HepG2 (cell line): Measurements from ENCODE around the gene KPNA4. TPM values are rescaled to one million over a fixed set of nuclear protein-coding genes. Genes with fewer than 3 reads are reported as not detected.

Experiments used
- ATAC-seq: fragments of 200-7000 bp; cut with Tn5 transposase; 3 replicates; pipeline ENCODE4 v1.9.1; 2020; ENCODE audit warnings: mild to moderate bottlenecking, moderate library complexity
- BruUV-seq: library from RNA; stranded (reverse); fragments of 400-500 nt; replicated peaks from 2 replicates; lab custom pipeline; 2021; lab: Mats Ljungman, UMichigan
- CTCF ChIA-PET: fragments of 300-600 bp; formaldehyde crosslinking; extraction: SDS; loops from one replicate; lab custom pipeline; 2021; ENCODE audit warnings: low total read pairs, inconsistent platforms, low intra/inter-chr PET ratio; lab: Yijun Ruan, JAX
- POLR2A ChIA-PET: fragments of 350-600 bp; sonication (Branson Sonifier 250); formaldehyde crosslinking; loops from one replicate; lab custom pipeline; 2020; ENCODE audit warnings: antibody characterized with exemption, inconsistent platforms; lab: Yijun Ruan, JAX
- DNase-seq: peaks from one replicate; pipeline ENCODE4 v3.0.0-alpha.2; 2015; ENCODE audit warnings: low spot score
- FAIRE-seq: peaks from 3 replicates; lab custom pipeline; 2011; peaks lifted over from hg19 to GRCh38; lab: Jason Lieb, UNC
- H2AFZ ChIP-seq: one replicate; pipeline ENCODE4 v1.6.1; 2011; ENCODE audit warnings: low read length, inconsistent platforms
- H3K27ac ChIP-seq: fragments of 300-600 bp; 3 replicates; pipeline ENCODE4 v1.8.0; 2011; ENCODE audit warnings: mixed run types, mild to moderate bottlenecking, mixed read lengths, low read length, inconsistent platforms; ENCODE audit not compliant: insufficient read depth; ENCODE audit errors: extremely low read length
- H3K27me3 ChIP-seq, 2 experiments: fragments of 200-600 bp in 1 of 2; 2 replicates in 1 of 2; 3 replicates in 1 of 2; pipeline versions ENCODE4 v1.6.0 to v1.8.0; 2011; ENCODE audit warnings: low read length in 2 of 2, mild to moderate bottlenecking in 2 of 2, moderate library complexity in 2 of 2, inconsistent platforms in 1 of 2; ENCODE audit not compliant: insufficient read depth in 2 of 2, control insufficient read depth in 1 of 2
- H3K36me3 ChIP-seq, 2 experiments: fragments of 200-600 bp in 1 of 2; replicated peaks in 1 of 2; 2 replicates in 1 of 2; 3 replicates in 1 of 2; pipeline versions ENCODE4 v1.5.1 to v1.8.0; 2011; ENCODE audit warnings: low read length in 2 of 2, inconsistent platforms in 1 of 2; ENCODE audit not compliant: insufficient read depth in 2 of 2, control insufficient read depth in 1 of 2
- H3K4me1 ChIP-seq: 2 replicates; pipeline ENCODE4 v1.5.1; 2012; ENCODE audit warnings: low read length, inconsistent platforms; ENCODE audit not compliant: insufficient read depth
- H3K4me2 ChIP-seq: 2 replicates; pipeline ENCODE4 v1.6.0; 2011; ENCODE audit warnings: low read depth, low read length, inconsistent platforms
- H3K4me3 ChIP-seq, 3 experiments: fragments of 200-600 bp in 1 of 3; sonication (generic), shearing (Covaris generic) in 1 of 3; replicated peaks in 1 of 3; 2 replicates each; pipeline ENCODE4 v1.5.1; 2011 to 2016; ENCODE audit warnings: low read length in 3 of 3, inconsistent platforms in 2 of 3, low read depth in 2 of 3, mild to moderate bottlenecking in 2 of 3, control low read depth in 1 of 3, mixed read lengths in 1 of 3; ENCODE audit not compliant: insufficient read depth in 1 of 3
- H3K79me2 ChIP-seq: one replicate; pipeline ENCODE4 v1.6.1; 2011; ENCODE audit warnings: low read length, inconsistent platforms; ENCODE audit not compliant: insufficient read depth
- H3K9ac ChIP-seq: 2 replicates; pipeline ENCODE4 v1.6.0; 2011; ENCODE audit warnings: mild to moderate bottlenecking, low read depth, low read length, inconsistent platforms; ENCODE audit not compliant: insufficient read depth
- H3K9me3 ChIP-seq: 2 replicates; pipeline ENCODE4 v1.5.1; 2012; ENCODE audit warnings: mild to moderate bottlenecking, low read length
- H4K20me1 ChIP-seq: 2 replicates; pipeline ENCODE4 v1.6.0; 2011; ENCODE audit warnings: inconsistent platforms, mild to moderate bottlenecking, low read length, moderate library complexity; ENCODE audit not compliant: insufficient read depth
- ELF3 ChIP-seq: IDR thresholded peaks from 2 replicates; pipeline ENCODE4 v1.6.1; 2016; ENCODE audit warnings: missing genetic modification reagents, missing compliant biosample characterization
- FOXO1 ChIP-seq: sonication (generic); formaldehyde crosslinking; IDR thresholded peaks from 2 replicates; pipeline ENCODE4 v1.4.0; 2020; ENCODE audit warnings: missing genetic modification reagents
- YEATS4 ChIP-seq: sonication (generic); formaldehyde crosslinking; IDR thresholded peaks from 2 replicates; pipeline ENCODE4 v1.4.0; 2020; ENCODE audit warnings: missing genetic modification reagents, borderline replicate concordance
- ZNF501 ChIP-seq: sonication (generic); formaldehyde crosslinking; IDR thresholded peaks from 2 replicates; pipeline ENCODE4 v1.5.1; 2020; ENCODE audit warnings: mild to moderate bottlenecking, moderate library complexity, missing genetic modification reagents
- ZNF7 ChIP-seq: IDR thresholded peaks from 2 replicates; pipeline ENCODE4 v1.6.1; 2016; ENCODE audit warnings: missing biosample characterization, missing genetic modification reagents
- ZNF770 ChIP-seq: sonication (generic); formaldehyde crosslinking; IDR thresholded peaks from 2 replicates; pipeline ENCODE4 v1.5.0; 2020; ENCODE audit warnings: mild to moderate bottlenecking, missing genetic modification reagents
- WGBS: methylation state at CpG from one replicate; pipeline ENCODE4 v1.1.6; 2017; ENCODE audit warnings: low lambda C conversion rate; 5-methylcytosine and 5-hydroxymethylcytosine counted together
- in situ Hi-C: cut with HindIII; loops from 2 replicates; pipeline ENCODE4 v1.10.0; 2017; ENCODE audit warnings: low pct_unique_long_range_greater_than_20kb; ENCODE audit not compliant: extremely low pct_ligation_motif_present
- intact Hi-C: fragments of 100-400 bp; cut with micrococcal nuclease; formaldehyde crosslinking; loops from one replicate; pipeline ENCODE4 v1.10.0; 2022; ENCODE audit not compliant: unreplicated experiment
- polyA plus RNA-seq, 8 experiments: library from polyadenylated mRNA; depleted of rRNA in 3 of 8; stranded (reverse) in 7 of 8; unstranded in 1 of 8; fragments of >200 nt; fragmentation: Illumina TruSeq in 4 of 8; extraction: Trizol in 4 of 8; gene quantifications; 2 replicates each; pipeline versions ENCODE4 v1.2.1 to v1.2.3, GENCODE V29; 2011 to 2016; ENCODE audit warnings: low read depth in 4 of 8, missing spikeins in 1 of 8, mixed read lengths in 1 of 8; ENCODE audit not compliant: insufficient read depth in 1 of 8
- total RNA-seq, 5 experiments: library from RNA; depleted of rRNA; stranded (reverse); fragments of >200 nt; fragmentation: Illumina TruSeq; extraction: Trizol; gene quantifications; 2 replicates each; pipeline ENCODE4 v1.2.3, GENCODE V29; 2016; ENCODE audit warnings: low read depth in 1 of 5

The KPNA4 gene
- total and polyA plus RNA-seq, 2 of the 13 experiments (the other 11 are each of a cell fraction or from before 2014, with no cell fraction given) = 9.9 to 27.9 TPM

- TF ChIP-seq ZNF501 (CRISPR knock-in tag) = no peak
- no peak for TF ChIP-seq FOXO1 (CRISPR knock-in tag)
- TF ChIP-seq ELF3 (CRISPR knock-in tag) = no peak
- TF ChIP-seq YEATS4 (CRISPR knock-in tag) = no peak
Measured at GRCh38 chr3:160576621-160577020, 11.2 kb upstream of the KPNA4 start (continued).

- Histone ChIP-seq H3K27me3 (peaks cover 0 to 3% of the 10 kb centered on the region in 2 experiments; a peak in 1 of 5 replicates), H3K4me3 (no peak overlapping the region), H3K79me2 (no peaks in the 10 kb centered on the region), H3K36me3 (no peaks in the 10 kb centered on the region)
- peak; percentile 64 for ATAC-seq
- ChIA-PET CTCF (no interaction called here), POLR2A (no interaction called here)
- intact Hi-C loops = loop anchor here (5.0 kb wide), 1 partner anchor 367 kb away; no protein-coding TSS in a partner anchor
- TF ChIP-seq ZNF7 (CRISPR knock-in tag) = 0 out of 2 replicates have a peak, but pooled peaks have one; percentile 18
- TF ChIP-seq ZNF770 = no peak
- TF ChIP-seq, all 625 proteins: peak for 1
- no peak for FAIRE-seq
- in situ Hi-C loops = no loop called here
- H3K27ac ChIP-seq = no peak overlapping the region
- H2AFZ ChIP-seq = no peak overlapping the region
- no peak for DNase-seq
- no peak overlapping the region for H3K4me2 ChIP-seq
- no peak overlapping the region for H3K9ac ChIP-seq
- WGBS = 6% methylated on average over 1 of the region's 1 CpG
- H4K20me1 ChIP-seq = no peaks in the 10 kb centered on the region
- BruUV-seq = no TSS peak
- H3K9me3 ChIP-seq = no peaks in the 10 kb centered on the region
- H3K4me1 ChIP-seq = 0 out of 2 replicates have a peak, but pooled peaks cover 6% of the 10 kb centered on the region
Measured at GRCh38 chr3:160575589-160575988, 10.2 kb upstream of the KPNA4 start.
